Measurements from ENCODE around the gene SFTPD. TPM values are rescaled to one million over a fixed set of nuclear protein-coding genes. Genes with fewer than 3 reads are reported as not detected.
A peak's percentile ranks its signal among the peaks of the same experiment; 100 is the strongest.

SFTPD gene
- total RNA-seq, 2 experiments from 2014 or later: not detected

- Mint-ChIP-seq H3K27ac (no peak overlapping the region), H3K4me1 (peaks cover 2% of the 10 kb centered on the region), H3K36me3 (ENCODE audit: low read depth) (no peaks in the 10 kb centered on the region), H3K9me3 (no peaks in the 10 kb centered on the region), H3K4me3 (no peak overlapping the region), H3K27me3 (peaks cover 13% of the 10 kb centered on the region)
- no peak for DNase-seq
- POLR2A ChIA-PET: no interaction called here
- CTCF ChIA-PET: no interaction called here
Measured at GRCh38 chr10:79941146-79941545, 7.8 kb downstream of the SFTPD start.

GRCh38 chr10:79940431-79940830, 8.5 kb downstream of the SFTPD start:
- Mint-ChIP-seq H3K4me1 (peaks cover 2% of the 10 kb centered on the region), H3K9me3 (no peaks in the 10 kb centered on the region), H3K4me3 (no peak overlapping the region), H3K36me3 (ENCODE audit: low read depth) (no peaks in the 10 kb centered on the region), H3K27ac (no peak overlapping the region), H3K27me3 (peaks cover 13% of the 10 kb centered on the region)
- POLR2A ChIA-PET: no interaction called here
- no peak for DNase-seq
- CTCF ChIA-PET: no interaction called here

- no peak overlapping the region for H3K4me3 Mint-ChIP-seq
- H3K36me3 Mint-ChIP-seq (ENCODE audit: low read depth): no peaks in the 10 kb centered on the region
- no peak for DNase-seq
- H3K27ac Mint-ChIP-seq: no peak overlapping the region
- H3K4me1 Mint-ChIP-seq: peaks cover 2% of the 10 kb centered on the region
- POLR2A ChIA-PET: no interaction called here
- CTCF ChIA-PET: no interaction called here
- no peaks in the 10 kb centered on the region for H3K9me3 Mint-ChIP-seq
- H3K27me3 Mint-ChIP-seq: peaks cover 13% of the 10 kb centered on the region
Measured at GRCh38 chr10:79939969-79940368, 8.9 kb downstream of the SFTPD start.

- CTCF ChIA-PET: no interaction called here
- Mint-ChIP-seq H3K27me3 (peaks cover 16% of the 10 kb centered on the region), H3K4me3 (no peak overlapping the region), H3K27ac (no peak overlapping the region), H3K36me3 (ENCODE audit: low read depth) (no peaks in the 10 kb centered on the region), H3K4me1 (peaks cover 2% of the 10 kb centered on the region), H3K9me3 (no peaks in the 10 kb centered on the region)
- DNase-seq: peak; percentile 14
- POLR2A ChIA-PET: no interaction called here
Measured at GRCh38 chr10:79938728-79939406, 10.0 kb downstream of the SFTPD start.

GRCh38 chr10:79937701-79938151, 11.2 kb downstream of the SFTPD start:
- ChIA-PET POLR2A (no interaction called here), CTCF (no interaction called here)
- Mint-ChIP-seq H3K36me3 (ENCODE audit: low read depth) (no peaks in the 10 kb centered on the region), H3K27ac (no peak overlapping the region), H3K4me1 (peaks cover 2% of the 10 kb centered on the region), H3K27me3 (peaks cover 20% of the 10 kb centered on the region), H3K4me3 (no peak overlapping the region), H3K9me3 (no peaks in the 10 kb centered on the region)
- peak; percentile 9 for DNase-seq

GRCh38 chr10:79936625-79937615, 12.0 kb downstream of the SFTPD start:
- POLR2A ChIA-PET: no interaction called here

GRCh38 chr10:79933961-79934360, 14.9 kb downstream of the SFTPD start:
- Mint-ChIP-seq H3K4me3 (no peak overlapping the region), H3K27me3 (peaks cover 42% of the 10 kb centered on the region), H3K4me1 (peaks cover 2% of the 10 kb centered on the region), H3K36me3 (ENCODE audit: low read depth) (no peaks in the 10 kb centered on the region), H3K9me3 (no peaks in the 10 kb centered on the region), H3K27ac (no peak overlapping the region)
- DNase-seq: no peak
- CTCF ChIA-PET: no interaction called here
- POLR2A ChIA-PET: no interaction called here

More at GRCh38 chr10:79936625-79937615, 12.0 kb downstream of the SFTPD start:
- H3K27ac Mint-ChIP-seq: no peak overlapping the region
- H3K9me3 Mint-ChIP-seq: no peaks in the 10 kb centered on the region
- DNase-seq: peak; percentile 5
- peaks cover 2% of the 10 kb centered on the region for H3K4me1 Mint-ChIP-seq
- H3K4me3 Mint-ChIP-seq: no peak overlapping the region
- CTCF ChIA-PET: no interaction called here
- H3K27me3 Mint-ChIP-seq: peaks cover 24% of the 10 kb centered on the region
- H3K36me3 Mint-ChIP-seq (ENCODE audit: low read depth): no peaks in the 10 kb centered on the region

GRCh38 chr10:79932841-79933379, 16.0 kb downstream of the SFTPD start:
- DNase-seq: no peak
- Mint-ChIP-seq H3K4me3 (no peak overlapping the region), H3K4me1 (no peaks in the 10 kb centered on the region), H3K9me3 (no peaks in the 10 kb centered on the region), H3K27ac (no peak overlapping the region), H3K27me3 (peaks cover 39% of the 10 kb centered on the region), H3K36me3 (ENCODE audit: low read depth) (no peaks in the 10 kb centered on the region)
- POLR2A ChIA-PET: no interaction called here
- CTCF ChIA-PET: no interaction called here

GRCh38 chr10:79932307-79932706, 16.6 kb downstream of the SFTPD start:
- Mint-ChIP-seq H3K27ac (no peak overlapping the region), H3K4me1 (no peaks in the 10 kb centered on the region), H3K27me3 (peaks cover 33% of the 10 kb centered on the region), H3K4me3 (no peak overlapping the region), H3K9me3 (no peaks in the 10 kb centered on the region), H3K36me3 (ENCODE audit: low read depth) (no peaks in the 10 kb centered on the region)
- no peak for DNase-seq
- CTCF ChIA-PET: no interaction called here
- POLR2A ChIA-PET: no interaction called here

GRCh38 chr10:79930751-79931150, 18.2 kb downstream of the SFTPD start:
- Mint-ChIP-seq H3K27ac (no peak overlapping the region), H3K4me1 (no peaks in the 10 kb centered on the region), H3K27me3 (peaks cover 29% of the 10 kb centered on the region), H3K4me3 (no peak overlapping the region), H3K36me3 (ENCODE audit: low read depth) (no peaks in the 10 kb centered on the region), H3K9me3 (no peaks in the 10 kb centered on the region)
- ChIA-PET CTCF (no interaction called here), POLR2A (no interaction called here)
- DNase-seq: no peak

GRCh38 chr10:79930267-79930666, 18.6 kb downstream of the SFTPD start:
- CTCF ChIA-PET: interaction anchor here (1.9 to 2.3 kb wide), 2 partner anchors 151 to 393 kb away, joined by 5 to 8 read pairs; no protein-coding TSS in a partner anchor

GRCh38 chr10:79929409-79929904, 19.4 kb downstream of the SFTPD start:
- Mint-ChIP-seq H3K9me3 (no peaks in the 10 kb centered on the region), H3K4me1 (no peaks in the 10 kb centered on the region), H3K27me3 (peaks cover 29% of the 10 kb centered on the region), H3K36me3 (ENCODE audit: low read depth) (no peaks in the 10 kb centered on the region), H3K4me3 (no peak overlapping the region), H3K27ac (no peak overlapping the region)
- POLR2A ChIA-PET: no interaction called here
- DNase-seq: peak; percentile 82
- CTCF ChIA-PET: interaction anchor here (0.6 to 2.3 kb wide), 5 partner anchors 51 to 392 kb away, joined by 3 to 8 read pairs (median 4); no protein-coding TSS in a partner anchor

More at GRCh38 chr10:79930267-79930666, 18.6 kb downstream of the SFTPD start:
- H3K27me3 Mint-ChIP-seq: peaks cover 29% of the 10 kb centered on the region
- no peaks in the 10 kb centered on the region for H3K36me3 Mint-ChIP-seq (ENCODE audit: low read depth)
- POLR2A ChIA-PET: no interaction called here
- H3K4me1 Mint-ChIP-seq: no peaks in the 10 kb centered on the region
- H3K27ac Mint-ChIP-seq: no peak overlapping the region
- DNase-seq: no peak
- no peak overlapping the region for H3K4me3 Mint-ChIP-seq
- no peaks in the 10 kb centered on the region for H3K9me3 Mint-ChIP-seq

GRCh38 chr10:79928028-79928583, 20.8 kb downstream of the SFTPD start:
- no peaks in the 10 kb centered on the region for H3K36me3 Mint-ChIP-seq (ENCODE audit: low read depth)
- H3K9me3 Mint-ChIP-seq: no peaks in the 10 kb centered on the region
- H3K4me1 Mint-ChIP-seq: no peaks in the 10 kb centered on the region
- H3K4me3 Mint-ChIP-seq: no peak overlapping the region
- ChIA-PET CTCF (interaction anchor here (1.9 to 2.3 kb wide), 2 partner anchors 149 to 391 kb away, joined by 5 to 8 read pairs; no protein-coding TSS in a partner anchor), POLR2A (no interaction called here)
- no peak for DNase-seq
- H3K27me3 Mint-ChIP-seq: peaks cover 26% of the 10 kb centered on the region
- no peak overlapping the region for H3K27ac Mint-ChIP-seq
